Liver (tissue), 9 donors: Measurements from ENCODE around the gene OR8B12. TPM values are rescaled to one million over a fixed set of nuclear protein-coding genes. Genes with fewer than 3 reads are reported as not detected.

ENCODE experiments used
- DNase-seq: peaks from one replicate; pipeline ENCODE4 v3.0.0-alpha.2; 2017; ENCODE audit warnings: low spot score
- H3K27ac ChIP-seq, 2 donors: one replicate each; pipeline ENCODE4 v1.7.0; 2013; ENCODE audit warnings: inconsistent platforms in 2 of 2, low read length in 2 of 2, control low read depth in 1 of 2, low read depth in 1 of 2, mild to moderate bottlenecking in 1 of 2
- H3K27me3 ChIP-seq, 4 donors: one replicate each; pipeline versions ENCODE4 v1.6.1 to v1.7.0; 2013; ENCODE audit warnings: low read length in 3 of 4, inconsistent platforms in 1 of 4, mild to moderate bottlenecking in 1 of 4, moderate library complexity in 1 of 4; ENCODE audit not compliant: control insufficient read depth in 4 of 4, insufficient read depth in 4 of 4
- H3K36me3 ChIP-seq, 4 donors: one replicate each; pipeline versions ENCODE4 v1.6.1 to v1.7.0; 2013; ENCODE audit warnings: low read length in 3 of 4, mild to moderate bottlenecking in 3 of 4, low read depth in 1 of 4, moderate library complexity in 1 of 4; ENCODE audit not compliant: control insufficient read depth in 4 of 4, insufficient read depth in 3 of 4
- H3K4me1 ChIP-seq, 4 donors: one replicate each; pipeline versions ENCODE4 v1.6.1 to v1.7.0; 2013; ENCODE audit warnings: low read length in 3 of 4, mild to moderate bottlenecking in 3 of 4, moderate library complexity in 1 of 4; ENCODE audit not compliant: control insufficient read depth in 4 of 4, insufficient read depth in 4 of 4
- H3K4me3 ChIP-seq, 3 donors: one replicate each; pipeline versions ENCODE4 v1.6.1 to v1.7.0; 2013; ENCODE audit warnings: low read length in 3 of 3, control low read depth in 1 of 3, low read depth in 1 of 3, mild to moderate bottlenecking in 1 of 3
- H3K9ac ChIP-seq, 2 donors: one replicate each; pipeline ENCODE4 v1.7.0; 2013; ENCODE audit warnings: low read length in 2 of 2, mild to moderate bottlenecking in 2 of 2, moderate library complexity in 2 of 2, control low read depth in 1 of 2, low read depth in 1 of 2
- H3K9me3 ChIP-seq, 4 donors: one replicate each; pipeline versions ENCODE4 v1.6.1 to v1.7.0; 2013; ENCODE audit warnings: low read length in 3 of 4; ENCODE audit not compliant: control insufficient read depth in 4 of 4
- ATF3 ChIP-seq: IDR thresholded peaks from 2 replicates; pipeline ENCODE4 v1.6.1; 2016; ENCODE audit warnings: antibody characterized with exemption
- EGR1 ChIP-seq, 2 donors: IDR thresholded peaks; 2 replicates each; pipeline ENCODE4 v1.6.1; 2016 to 2018; ENCODE audit warnings: antibody characterized with exemption in 2 of 2, low read depth in 2 of 2
- FOXA1 ChIP-seq: IDR thresholded peaks from 2 replicates; pipeline ENCODE4 v1.6.1; 2016; ENCODE audit warnings: antibody characterized with exemption
- GABPA ChIP-seq, 2 donors: IDR thresholded peaks in 1 of 2; conservative IDR thresholded peaks in 1 of 2; 2 replicates each; pipeline ENCODE4 v1.6.1; 2016; ENCODE audit warnings: antibody characterized with exemption in 2 of 2, mild to moderate bottlenecking in 1 of 2, moderate library complexity in 1 of 2
- HNF4A ChIP-seq, 2 donors: conservative IDR thresholded peaks; 2 replicates each; pipeline ENCODE4 v1.6.1; 2016; ENCODE audit warnings: antibody characterized with exemption in 2 of 2, mild to moderate bottlenecking in 2 of 2
- HNF4G ChIP-seq: IDR thresholded peaks from 2 replicates; pipeline ENCODE4 v1.6.1; 2016; ENCODE audit warnings: antibody characterized with exemption
- JUND ChIP-seq, 2 donors: IDR thresholded peaks; 2 replicates each; pipeline ENCODE4 v1.6.1; 2016; ENCODE audit warnings: antibody characterized with exemption in 2 of 2
- MAX ChIP-seq: IDR thresholded peaks from 2 replicates; pipeline ENCODE4 v1.6.1; 2016; ENCODE audit warnings: antibody characterized with exemption
- NR2F2 ChIP-seq: IDR thresholded peaks from 2 replicates; pipeline ENCODE4 v1.6.1; 2016; ENCODE audit warnings: antibody characterized with exemption
- RAD21 ChIP-seq, 2 donors: IDR thresholded peaks; 2 replicates each; pipeline ENCODE4 v1.6.1; 2016; ENCODE audit warnings: antibody characterized with exemption in 2 of 2, mild to moderate bottlenecking in 2 of 2
- REST ChIP-seq: IDR thresholded peaks from 2 replicates; pipeline ENCODE4 v1.6.1; 2016; ENCODE audit warnings: antibody characterized with exemption, mild to moderate bottlenecking
- RXRA ChIP-seq, 2 donors: IDR thresholded peaks; 2 replicates each; pipeline ENCODE4 v1.6.1; 2017 to 2018; ENCODE audit warnings: antibody characterized with exemption in 2 of 2, mild to moderate bottlenecking in 1 of 2
- SP1 ChIP-seq: IDR thresholded peaks from 2 replicates; pipeline ENCODE4 v1.6.1; 2018; ENCODE audit warnings: antibody characterized with exemption, mild to moderate bottlenecking
- TAF1 ChIP-seq: conservative IDR thresholded peaks from 2 replicates; pipeline ENCODE4 v1.6.1; 2016; ENCODE audit warnings: antibody characterized with exemption, mild to moderate bottlenecking
- YY1 ChIP-seq: IDR thresholded peaks from 2 replicates; pipeline ENCODE4 v1.6.1; 2016; ENCODE audit warnings: antibody characterized with exemption, mild to moderate bottlenecking
- WGBS: extraction: QIAGEN DNeasy Blood & Tissue Kit; methylation state at CpG from one replicate; pipeline ENCODE4 v1.1.7; 2013; 5-methylcytosine and 5-hydroxymethylcytosine counted together
- polyA plus RNA-seq, 2 donors: library from polyadenylated mRNA; stranded (reverse) in 1 of 2; unstranded in 1 of 2; fragments of 200-250 nt in 1 of 2; fragments of >200 nt in 1 of 2; fragmentation: Nextera tagmentation in 1 of 2; extraction: Ambion mirVana in 1 of 2; gene quantifications; one replicate each; pipeline versions ENCODE4 v1.2.1 to v1.2.3, GENCODE V29; 2013 to 2015
- total RNA-seq, 2 donors: library from RNA; depleted of rRNA; stranded (reverse); fragments of >200 nt; gene quantifications; one replicate each; pipeline ENCODE4 v1.2.3, GENCODE V29; 2014
- donor health status: healthy.
- donor health status: healthy.
- donor health status: healthy.
- donor health status: healthy.
- donor health status: healthy.

The OR8B12 gene
- total and polyA plus RNA-seq, 4 donors: not detected

- TF ChIP-seq RAD21 (IDR thresholded peaks at IDR 0.05) (no peak), NR2F2 (no peak)
These were observed 26.2 kb upstream of the OR8B12 start, which contains the start of gene OR8A1 (continued) for GRCh38 chr11:124569697-124570096.

GRCh38 chr11:124556828-124557227 is 13.4 kb upstream of the OR8B12 start:
- DNase-seq: no peak
- Histone ChIP-seq H3K36me3 (no peaks in the 10 kb centered on the region), H3K27me3 (no peaks in the 10 kb centered on the region), H3K27ac (peak overlapping the region; percentile 31 to 42), H3K4me1 (peaks cover 0 to 2% (median 1%) of the 10 kb centered on the region in 4 donors), H3K4me3 (no peak overlapping the region), H3K9ac (no peak overlapping the region), H3K9me3 (no peaks in the 10 kb centered on the region)
- TF ChIP-seq HNF4A (conservative IDR thresholded peaks at IDR 0.05): peak in 1 of 2 donors; percentile 50
- TF ChIP-seq FOXA1: no peak
- TF ChIP-seq RXRA (IDR thresholded peaks at IDR 0.05): peak in 1 of 2 donors; percentile 72
- WGBS: 26% methylated on average over 2 of the region's 2 CpGs

- H3K4me1 ChIP-seq: peaks cover 0 to 2% (median under 1%) of the 10 kb centered on the region in 4 donors
- no peak overlapping the region for H3K4me3 ChIP-seq
- H3K36me3 ChIP-seq: no peaks in the 10 kb centered on the region
- WGBS: 83% methylated on average over 4 of the region's 4 CpGs
- H3K27me3 ChIP-seq: no peaks in the 10 kb centered on the region
- no peak overlapping the region for H3K27ac ChIP-seq
- no peak for DNase-seq
- TF ChIP-seq NR2F2 (no peak), SP1 (no peak), MAX (no peak), EGR1 (IDR thresholded peaks at IDR 0.05; ENCODE audit: low read depth in 2 of 2) (no peak), HNF4A (conservative IDR thresholded peaks at IDR 0.05) (no peak), REST (no peak), JUND (IDR thresholded peaks at IDR 0.05) (no peak), YY1 (no peak), GABPA (IDR thresholded peaks at IDR 0.05 in 1 of 2, conservative IDR thresholded peaks at IDR 0.05 in 1 of 2) (no peak), HNF4G (no peak), TAF1 (no peak), ATF3 (no peak), FOXA1 (no peak)
- no peak overlapping the region for H3K9ac ChIP-seq
- no peaks in the 10 kb centered on the region for H3K9me3 ChIP-seq
These were observed 8.5 kb upstream of the OR8B12 start for GRCh38 chr11:124551987-124552386.
